Measurements from ENCODE around the gene VSNL1.

The VSNL1 gene

GRCh38 chr2:17640406-17640805 is 99.9 kb downstream of the VSNL1 start:
- Histone ChIP-seq H3K27ac (ENCODE audit: low read depth, low read length, poor library complexity, severe bottlenecking) (no peak overlapping the region), H3K9ac (ENCODE audit: low read length) (no peak overlapping the region), H3K27me3 (ENCODE audit: insufficient read depth, low read length) (no peaks in the 10 kb centered on the region), H2AFZ (ENCODE audit: low read length) (no peak overlapping the region), H3K4me3 (ENCODE audit: low read depth, low read length, poor library complexity, severe bottlenecking) (no peak overlapping the region), H3K4me1 (ENCODE audit: insufficient read depth, low read length, severe bottlenecking) (no peaks in the 10 kb centered on the region), H4K20me1 (ENCODE audit: insufficient read depth, low read length) (no peaks in the 10 kb centered on the region), H3K36me3 (ENCODE audit: insufficient read depth, low read length) (no peaks in the 10 kb centered on the region), H3K9me3 (ENCODE audit: low read length) (no peaks in the 10 kb centered on the region), H3F3A (ENCODE audit: insufficient read depth, low read length) (no peaks in the 10 kb centered on the region), H3K9me2 (ENCODE audit: low read depth, low read length) (no peaks in the 10 kb centered on the region), H3K79me2 (ENCODE audit: insufficient read depth, low read length) (no peaks in the 10 kb centered on the region), H3K4me2 (ENCODE audit: low read length) (no peak overlapping the region)
- no peak for TF ChIP-seq EZH2 (IDR thresholded peaks at IDR 0.05; ENCODE audit: borderline replicate concordance, low read length)
- TF ChIP-seq CTCF (IDR thresholded peaks at IDR 0.05; ENCODE audit: low read length), result no peak

- H3K4me2 ChIP-seq (ENCODE audit: low read length), result no peak overlapping the region
Observed at GRCh38 chr2:17643031-17643615, 102.6 kb downstream of the VSNL1 start.

GRCh38 chr2:17644997-17645720 is 104.7 kb downstream of the VSNL1 start:
- H3K9me2 ChIP-seq (ENCODE audit: low read depth, low read length), result no peaks in the 10 kb centered on the region
- H3K9ac ChIP-seq (ENCODE audit: low read length), result no peak overlapping the region
- no peak overlapping the region for H2AFZ ChIP-seq (ENCODE audit: low read length)
- H3K27me3 ChIP-seq (ENCODE audit: insufficient read depth, low read length), result no peaks in the 10 kb centered on the region
- no peak for TF ChIP-seq CTCF (IDR thresholded peaks at IDR 0.05; ENCODE audit: low read length)
- no peak for TF ChIP-seq EZH2 (IDR thresholded peaks at IDR 0.05; ENCODE audit: borderline replicate concordance, low read length)
- no peak overlapping the region for H3K4me2 ChIP-seq (ENCODE audit: low read length)
- H3K4me3 ChIP-seq (ENCODE audit: low read depth, low read length, poor library complexity, severe bottlenecking), result no peak overlapping the region
- no peak overlapping the region for H3K27ac ChIP-seq (ENCODE audit: low read depth, low read length, poor library complexity, severe bottlenecking)
- no peaks in the 10 kb centered on the region for H3F3A ChIP-seq (ENCODE audit: insufficient read depth, low read length)
- H3K79me2 ChIP-seq (ENCODE audit: insufficient read depth, low read length), result no peaks in the 10 kb centered on the region
- H4K20me1 ChIP-seq (ENCODE audit: insufficient read depth, low read length), result no peaks in the 10 kb centered on the region
- peaks cover 4% of the 10 kb centered on the region for H3K4me1 ChIP-seq (ENCODE audit: insufficient read depth, low read length, severe bottlenecking)
- no peaks in the 10 kb centered on the region for H3K36me3 ChIP-seq (ENCODE audit: insufficient read depth, low read length)
- H3K9me3 ChIP-seq (ENCODE audit: low read length), result no peaks in the 10 kb centered on the region

More at GRCh38 chr2:17643031-17643615, 102.6 kb downstream of the VSNL1 start:
- no peaks in the 10 kb centered on the region for H3K9me3 ChIP-seq (ENCODE audit: low read length)
- no peaks in the 10 kb centered on the region for H3K27me3 ChIP-seq (ENCODE audit: insufficient read depth, low read length)
- no peaks in the 10 kb centered on the region for H3F3A ChIP-seq (ENCODE audit: insufficient read depth, low read length)
- no peak for TF ChIP-seq CTCF (IDR thresholded peaks at IDR 0.05; ENCODE audit: low read length)
- TF ChIP-seq EZH2 (IDR thresholded peaks at IDR 0.05; ENCODE audit: borderline replicate concordance, low read length), result no peak
- no peak overlapping the region for H2AFZ ChIP-seq (ENCODE audit: low read length)
- H3K4me3 ChIP-seq (ENCODE audit: low read depth, low read length, poor library complexity, severe bottlenecking), result no peak overlapping the region
- H3K79me2 ChIP-seq (ENCODE audit: insufficient read depth, low read length), result no peaks in the 10 kb centered on the region
- no peaks in the 10 kb centered on the region for H3K36me3 ChIP-seq (ENCODE audit: insufficient read depth, low read length)
- no peaks in the 10 kb centered on the region for H4K20me1 ChIP-seq (ENCODE audit: insufficient read depth, low read length)
- no peak overlapping the region for H3K9ac ChIP-seq (ENCODE audit: low read length)
- no peak overlapping the region for H3K27ac ChIP-seq (ENCODE audit: low read depth, low read length, poor library complexity, severe bottlenecking)
- no peaks in the 10 kb centered on the region for H3K9me2 ChIP-seq (ENCODE audit: low read depth, low read length)
- H3K4me1 ChIP-seq (ENCODE audit: insufficient read depth, low read length, severe bottlenecking), result peaks cover 4% of the 10 kb centered on the region
